HG02588 (cell line): ENCODE data around the gene BROX.
"Not testable (repeated sequence)": the region's sequence is repeated elsewhere in the genome, so short reads cannot be mapped to it uniquely, and the experiment has no call there.

Experiments used
- ATAC-seq: cut with Tn5 transposase; IDR thresholded peaks from one replicate; pipeline ENCODE4 v1.9.1; 2021; ENCODE audit warnings: mild to moderate bottlenecking, moderate library complexity; ENCODE audit not compliant: unreplicated experiment

BROX gene

GRCh38 chr1:222712253-222713090, at the start of gene BROX, which contains the start of gene AIDA:
TSS of gene BROX (plus strand) at chr1:222712564. CDS start at chr1:222715700, 3,136 bp downstream.
TSS of gene AIDA (minus strand) at chr1:222712491. CDS start at chr1:222712317, 174 bp downstream.
- ATAC-seq = peak; percentile 79

GRCh38 chr1:222663431-222663934, 48.9 kb upstream of the BROX start:
- no peak for ATAC-seq

- ATAC-seq = no peak
Measured at GRCh38 chr1:222665964-222666363, 46.4 kb upstream of the BROX start.

- not testable (repeated sequence) for ATAC-seq
Measured at GRCh38 chr1:222668184-222668583, 44.2 kb upstream of the BROX start.

GRCh38 chr1:222669107-222669506, 43.3 kb upstream of the BROX start:
- ATAC-seq = not testable (repeated sequence)

- no peak for ATAC-seq
Measured at GRCh38 chr1:222670110-222670509, 42.3 kb upstream of the BROX start.

GRCh38 chr1:222680080-222680479, 32.3 kb upstream of the BROX start:
- no peak for ATAC-seq

- no peak for ATAC-seq
Measured at GRCh38 chr1:222691016-222691415, 21.3 kb upstream of the BROX start.

- no peak for ATAC-seq
Measured at GRCh38 chr1:222694927-222695326, 17.4 kb upstream of the BROX start.

- ATAC-seq = no peak
Measured at GRCh38 chr1:222696741-222697140, 15.6 kb upstream of the BROX start.

GRCh38 chr1:222697203-222697602, 15.2 kb upstream of the BROX start:
- no peak for ATAC-seq

- no peak for ATAC-seq
Measured at GRCh38 chr1:222697826-222698225, 14.5 kb upstream of the BROX start.

- ATAC-seq = no peak
Measured at GRCh38 chr1:222702210-222702609, 10.2 kb upstream of the BROX start.

GRCh38 chr1:222704260-222704659, 8.1 kb upstream of the BROX start:
- ATAC-seq = no peak

- ATAC-seq = no peak
Measured at GRCh38 chr1:222706815-222707214, 5.5 kb upstream of the BROX start.

GRCh38 chr1:222709700-222710153, 2.6 kb upstream of the BROX start:
- ATAC-seq = no peak

- peak; percentile 28 for ATAC-seq
Measured at GRCh38 chr1:222711319-222712252, 778 bp upstream of the BROX start.

GRCh38 chr1:222713091-222713961, 962 bp downstream of the BROX start:
- peak; percentile 66 for ATAC-seq

GRCh38 chr1:222716393-222716792, 4.0 kb downstream of the BROX start:
- ATAC-seq = no peak

- no peak for ATAC-seq
Measured at GRCh38 chr1:222728746-222729145, 16.4 kb downstream of the BROX start.
